DND-41 (cell line): ENCODE results near the gene GTF2A2.
"Not testable (repeated sequence)": the region's sequence is repeated elsewhere in the genome, so short reads cannot be mapped to it uniquely, and the experiment has no call there.

Source experiments
- ATAC-seq: fragments of 200-7000 bp; cut with Tn5 transposase; 3 replicates; pipeline ENCODE4 v1.9.1; 2021; ENCODE audit warnings: low read depth; ENCODE audit not compliant: insufficient read depth
- DNase-seq: peaks from one replicate; pipeline ENCODE4 v3.0.0-alpha.2; 2020
- H2AFZ ChIP-seq: 2 replicates; pipeline ENCODE4 v1.6.0; 2012; ENCODE audit warnings: low read depth, low read length
- H3K27ac ChIP-seq: 2 replicates; pipeline ENCODE4 v1.5.1; 2012; ENCODE audit warnings: low read length, inconsistent platforms
- H3K27me3 ChIP-seq: fragments of 200-600 bp; sonication (generic); 2 replicates; pipeline ENCODE4 v1.6.0; 2012; ENCODE audit warnings: low read length, mild to moderate bottlenecking, inconsistent platforms; ENCODE audit not compliant: insufficient read depth, poor library complexity
- H3K36me3 ChIP-seq: 2 replicates; pipeline ENCODE4 v1.5.1; 2012; ENCODE audit warnings: low read length, inconsistent platforms; ENCODE audit not compliant: insufficient read depth
- H3K4me1 ChIP-seq: 2 replicates; pipeline ENCODE4 v1.5.1; 2012; ENCODE audit warnings: mild to moderate bottlenecking, low read length; ENCODE audit not compliant: insufficient read depth
- H3K4me2 ChIP-seq: 2 replicates; pipeline ENCODE4 v1.6.0; 2012; ENCODE audit warnings: mild to moderate bottlenecking, moderate library complexity, low read length, inconsistent platforms; ENCODE audit not compliant: insufficient read depth
- H3K4me3 ChIP-seq, 2 experiments: fragments of 200-600 bp in 1 of 2; shearing (Covaris generic) in 1 of 2; 2 replicates each; pipeline ENCODE4 v1.5.1; 2012 to 2016; ENCODE audit warnings: inconsistent platforms in 2 of 2, low read length in 2 of 2, mild to moderate bottlenecking in 2 of 2, low read depth in 1 of 2, moderate library complexity in 1 of 2
- H3K79me2 ChIP-seq: 2 replicates; pipeline ENCODE4 v1.6.0; 2012; ENCODE audit warnings: low read length, inconsistent platforms; ENCODE audit not compliant: insufficient read depth
- H3K9ac ChIP-seq: 2 replicates; pipeline ENCODE4 v1.6.0; 2012; ENCODE audit warnings: low read depth, mild to moderate bottlenecking, inconsistent platforms, low read length, moderate library complexity
- H3K9me3 ChIP-seq: 2 replicates; pipeline ENCODE4 v1.5.1; 2012; ENCODE audit warnings: low read length, moderate library complexity, mild to moderate bottlenecking, inconsistent platforms; ENCODE audit not compliant: insufficient read depth, severe bottlenecking
- H4K20me1 ChIP-seq: 2 replicates; pipeline ENCODE4 v1.6.0; 2012; ENCODE audit warnings: low read length; ENCODE audit not compliant: insufficient read depth
- EZH2 ChIP-seq: IDR thresholded peaks from 3 replicates; pipeline ENCODE4 v1.6.1; 2012; ENCODE audit warnings: borderline replicate concordance, low read depth, mild to moderate bottlenecking, moderate library complexity, low read length, inconsistent platforms; ENCODE audit not compliant: severe bottlenecking
- TF ChIP-seq, protein P1 (sequence below): IDR thresholded peaks from 2 replicates; pipeline ENCODE4 v1.5.1; 2012; ENCODE audit warnings: borderline replicate concordance, low read length, moderate library complexity, mild to moderate bottlenecking; ENCODE audit not compliant: poor library complexity, severe bottlenecking; ENCODE audit errors: extremely low read depth

GTF2A2 gene

GRCh38 chr15:59701880-59702279 is 44.6 kb upstream of the GTF2A2 start:
- Histone ChIP-seq H2AFZ (no peak overlapping the region), H3K4me2 (no peak overlapping the region)

GRCh38 chr15:59699810-59700431 is 42.6 kb upstream of the GTF2A2 start:
- no peaks in the 10 kb centered on the region for H3K36me3 ChIP-seq
- peaks cover 9% of the 10 kb centered on the region for H3K27me3 ChIP-seq
- no peaks in the 10 kb centered on the region for H3K4me1 ChIP-seq
- no peaks in the 10 kb centered on the region for H3K9me3 ChIP-seq
- no peaks in the 10 kb centered on the region for H4K20me1 ChIP-seq
- TF ChIP-seq, protein P1, sequence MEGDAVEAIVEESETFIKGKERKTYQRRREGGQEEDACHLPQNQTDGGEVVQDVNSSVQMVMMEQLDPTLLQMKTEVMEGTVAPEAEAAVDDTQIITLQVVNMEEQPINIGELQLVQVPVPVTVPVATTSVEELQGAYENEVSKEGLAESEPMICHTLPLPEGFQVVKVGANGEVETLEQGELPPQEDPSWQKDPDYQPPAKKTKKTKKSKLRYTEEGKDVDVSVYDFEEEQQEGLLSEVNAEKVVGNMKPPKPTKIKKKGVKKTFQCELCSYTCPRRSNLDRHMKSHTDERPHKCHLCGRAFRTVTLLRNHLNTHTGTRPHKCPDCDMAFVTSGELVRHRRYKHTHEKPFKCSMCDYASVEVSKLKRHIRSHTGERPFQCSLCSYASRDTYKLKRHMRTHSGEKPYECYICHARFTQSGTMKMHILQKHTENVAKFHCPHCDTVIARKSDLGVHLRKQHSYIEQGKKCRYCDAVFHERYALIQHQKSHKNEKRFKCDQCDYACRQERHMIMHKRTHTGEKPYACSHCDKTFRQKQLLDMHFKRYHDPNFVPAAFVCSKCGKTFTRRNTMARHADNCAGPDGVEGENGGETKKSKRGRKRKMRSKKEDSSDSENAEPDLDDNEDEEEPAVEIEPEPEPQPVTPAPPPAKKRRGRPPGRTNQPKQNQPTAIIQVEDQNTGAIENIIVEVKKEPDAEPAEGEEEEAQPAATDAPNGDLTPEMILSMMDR: no peak
- TF ChIP-seq EZH2: no peak
- no peak overlapping the region for H3K27ac ChIP-seq
- no peak for DNase-seq
- no peak for ATAC-seq
- no peaks in the 10 kb centered on the region for H3K79me2 ChIP-seq
- H2AFZ ChIP-seq: no peak overlapping the region
- no peak overlapping the region for H3K9ac ChIP-seq
- H3K4me3 ChIP-seq: no peak overlapping the region
- no peak overlapping the region for H3K4me2 ChIP-seq

More at GRCh38 chr15:59701880-59702279, 44.6 kb upstream of the GTF2A2 start:
- Histone ChIP-seq H3K79me2 (no peaks in the 10 kb centered on the region), H3K9ac (no peak overlapping the region), H3K9me3 (no peaks in the 10 kb centered on the region), H3K4me3 (no peak overlapping the region), H3K36me3 (no peaks in the 10 kb centered on the region), H4K20me1 (no peaks in the 10 kb centered on the region), H3K27me3 (peaks cover 12% of the 10 kb centered on the region), H3K4me1 (no peaks in the 10 kb centered on the region), H3K27ac (no peak overlapping the region)
- TF ChIP-seq EZH2: no peak
- TF ChIP-seq, protein P1: no peak
- ATAC-seq (no peak), DNase-seq (no peak)

DNA sequence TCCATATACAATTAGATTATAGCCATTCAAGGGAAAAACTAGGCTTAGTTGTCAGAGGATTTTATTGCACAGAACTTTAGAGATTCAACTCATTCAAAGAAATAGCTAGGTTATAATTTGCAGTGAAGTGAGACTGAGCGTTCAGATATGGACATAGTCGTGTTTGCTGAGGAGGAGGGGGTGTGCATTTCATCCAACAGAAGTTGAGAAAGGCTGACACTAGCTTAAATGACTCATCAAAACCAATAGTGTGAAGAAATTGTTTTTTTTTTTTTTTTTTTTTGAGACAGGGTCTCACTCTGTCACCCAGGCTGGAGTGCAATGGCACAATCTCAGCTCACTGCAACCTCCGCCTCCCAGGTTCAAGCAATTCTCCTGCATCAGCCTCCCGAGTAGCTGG is 40.8 kb upstream of the GTF2A2 start:
- H3K27ac ChIP-seq, H2AFZ ChIP-seq, DNase-seq, H3K4me1 ChIP-seq, H3K79me2 ChIP-seq, H3K4me2 ChIP-seq, H4K20me1 ChIP-seq, ATAC-seq, H3K27me3 ChIP-seq, H3K9me3 ChIP-seq, H3K4me3 ChIP-seq, H3K36me3 ChIP-seq, H3K9ac ChIP-seq: not testable (repeated sequence)

DNA sequence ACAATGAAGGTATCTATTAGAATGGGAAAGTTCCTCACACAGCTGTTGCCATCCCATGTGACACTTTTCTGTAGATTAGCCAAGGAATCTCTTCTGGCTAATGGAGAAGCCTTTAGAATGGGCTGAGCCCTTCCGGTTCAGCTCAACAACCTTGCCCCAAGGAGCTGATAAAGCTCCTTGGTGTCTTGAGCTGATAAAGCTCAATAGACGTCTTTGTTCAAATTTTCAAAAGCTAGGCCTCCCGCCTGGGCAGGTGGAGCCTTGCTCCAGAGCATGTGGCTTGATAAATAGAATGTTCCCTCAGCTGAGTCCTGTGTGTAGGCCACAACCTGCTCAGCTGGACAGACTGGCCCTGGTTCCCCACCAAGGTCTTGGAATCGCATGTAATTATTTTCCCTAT is 39.0 kb upstream of the GTF2A2 start:
- ATAC-seq: no peak
- no peaks in the 10 kb centered on the region for H3K9me3 ChIP-seq
- no peaks in the 10 kb centered on the region for H3K79me2 ChIP-seq
- DNase-seq: no peak
- H3K9ac ChIP-seq: no peak overlapping the region
- TF ChIP-seq, protein P1: no peak
- H3K27ac ChIP-seq: no peak overlapping the region
- no peak overlapping the region for H3K4me3 ChIP-seq
- peaks cover 3% of the 10 kb centered on the region for H3K27me3 ChIP-seq
- H2AFZ ChIP-seq: no peak overlapping the region
- no peak overlapping the region for H3K4me2 ChIP-seq
- no peaks in the 10 kb centered on the region for H4K20me1 ChIP-seq
- H3K4me1 ChIP-seq: no peaks in the 10 kb centered on the region
- no peaks in the 10 kb centered on the region for H3K36me3 ChIP-seq
